BJ (cell line): ENCODE measurements around the gene PIP5KL1. TPM values are rescaled to one million over a fixed set of nuclear protein-coding genes. Genes with fewer than 3 reads are reported as not detected.

ENCODE experiments used
- CTCF ChIA-PET: fragments of 350-600 bp; formaldehyde crosslinking; extraction: SDS; loops from one replicate; lab custom pipeline; 2021; ENCODE audit warnings: antibody characterized with exemption, inconsistent platforms; lab: Yijun Ruan, JAX
- POLR2A ChIA-PET: fragments of 300-600 bp; sonication (Branson Sonifier 250); formaldehyde crosslinking; extraction: SDS; loops from one replicate; lab custom pipeline; 2021; ENCODE audit warnings: antibody characterized with exemption; lab: Charles Lee
- DNase-seq: peaks from one replicate; pipeline ENCODE4 v3.0.0-alpha.2; 2011; ENCODE audit warnings: low read depth
- H3K27me3 ChIP-seq: 2 replicates; pipeline ENCODE4 v1.6.0; 2011; ENCODE audit warnings: low read length; ENCODE audit not compliant: control insufficient read depth, insufficient read depth
- H3K36me3 ChIP-seq: 2 replicates; pipeline ENCODE4 v1.5.1; 2011; ENCODE audit warnings: low read length; ENCODE audit not compliant: control insufficient read depth, insufficient read depth
- H3K4me3 ChIP-seq: 2 replicates; pipeline ENCODE4 v1.5.1; 2011; ENCODE audit warnings: low read depth, mild to moderate bottlenecking, control low read depth, low read length
- polyA plus RNA-seq: library from polyadenylated mRNA; depleted of rRNA; stranded (reverse); fragments of >200 nt; gene quantifications from 2 replicates; pipeline ENCODE4 v1.2.3, GENCODE V29; 2011
- TF ChIP-seq, protein P1 (sequence below): IDR thresholded peaks from 2 replicates; pipeline ENCODE4 v1.5.1; 2011; ENCODE audit warnings: low read depth, mild to moderate bottlenecking, control low read depth, inconsistent platforms, low read length, moderate library complexity; ENCODE audit not compliant: insufficient read depth

Gene PIP5KL1
- polyA plus RNA-seq, 1 experiment = 2.3 TPM

DNA sequence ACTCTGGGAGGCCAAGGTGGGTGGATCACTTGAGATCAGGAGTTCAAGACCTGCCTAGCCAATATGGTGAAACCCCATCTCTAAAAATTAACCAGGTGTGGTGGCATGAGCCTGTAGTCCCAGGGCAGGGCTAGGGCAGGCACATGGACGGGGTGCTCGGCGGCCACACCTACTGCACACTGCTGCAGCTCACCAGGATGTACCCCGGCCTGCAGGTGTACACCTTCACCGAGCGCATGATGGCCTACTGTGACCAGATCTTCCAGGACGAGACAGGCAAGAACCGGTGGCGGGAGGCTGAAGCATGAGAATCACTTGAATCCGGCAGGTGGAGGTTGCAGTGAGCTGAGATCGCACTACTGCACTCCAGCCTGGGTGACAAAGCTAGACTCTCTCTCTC lies 16.9 kb downstream of the PIP5KL1 start:
- peaks cover 13% of the 10 kb centered on the region for H3K36me3 ChIP-seq
- ChIA-PET CTCF (interaction anchor here (0.6 to 2.7 kb wide), 3 partner anchors 29 to 179 kb away, joined by 4 to 12 read pairs (median 6); partner anchors contain the start of gene TOR2A), POLR2A (no interaction called here)
- no peak for DNase-seq
- TF ChIP-seq, protein P1, sequence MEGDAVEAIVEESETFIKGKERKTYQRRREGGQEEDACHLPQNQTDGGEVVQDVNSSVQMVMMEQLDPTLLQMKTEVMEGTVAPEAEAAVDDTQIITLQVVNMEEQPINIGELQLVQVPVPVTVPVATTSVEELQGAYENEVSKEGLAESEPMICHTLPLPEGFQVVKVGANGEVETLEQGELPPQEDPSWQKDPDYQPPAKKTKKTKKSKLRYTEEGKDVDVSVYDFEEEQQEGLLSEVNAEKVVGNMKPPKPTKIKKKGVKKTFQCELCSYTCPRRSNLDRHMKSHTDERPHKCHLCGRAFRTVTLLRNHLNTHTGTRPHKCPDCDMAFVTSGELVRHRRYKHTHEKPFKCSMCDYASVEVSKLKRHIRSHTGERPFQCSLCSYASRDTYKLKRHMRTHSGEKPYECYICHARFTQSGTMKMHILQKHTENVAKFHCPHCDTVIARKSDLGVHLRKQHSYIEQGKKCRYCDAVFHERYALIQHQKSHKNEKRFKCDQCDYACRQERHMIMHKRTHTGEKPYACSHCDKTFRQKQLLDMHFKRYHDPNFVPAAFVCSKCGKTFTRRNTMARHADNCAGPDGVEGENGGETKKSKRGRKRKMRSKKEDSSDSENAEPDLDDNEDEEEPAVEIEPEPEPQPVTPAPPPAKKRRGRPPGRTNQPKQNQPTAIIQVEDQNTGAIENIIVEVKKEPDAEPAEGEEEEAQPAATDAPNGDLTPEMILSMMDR = no peak
- H3K4me3 ChIP-seq = no peak overlapping the region
- no peaks in the 10 kb centered on the region for H3K27me3 ChIP-seq

DNA sequence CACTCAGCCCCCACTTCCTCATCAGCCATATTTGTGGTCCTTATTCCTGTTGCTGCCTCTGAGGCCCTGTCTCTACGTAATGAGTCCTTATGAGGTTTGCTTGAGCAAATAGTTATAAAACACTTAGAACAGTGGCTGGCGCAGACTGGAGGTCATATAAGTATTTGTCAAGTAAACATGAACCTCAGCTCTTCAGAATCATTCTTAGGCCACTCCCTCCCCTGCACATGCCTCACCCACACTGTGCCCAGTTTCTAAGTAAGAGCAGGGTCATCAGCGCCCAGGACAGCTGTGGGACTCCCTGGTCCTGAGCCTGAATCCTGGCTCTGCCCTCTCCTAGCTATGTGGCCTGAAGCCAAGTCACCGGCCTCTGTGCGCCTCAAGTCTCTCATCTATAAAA lies 17.7 kb downstream of the PIP5KL1 start:
- TF ChIP-seq, protein P1 = no peak
- no peaks in the 10 kb centered on the region for H3K27me3 ChIP-seq
- CTCF ChIA-PET = interaction anchor here (1.2 to 2.7 kb wide), 3 partner anchors 14 to 178 kb away, joined by 3 to 12 read pairs (median 6); partner anchors contain the start of gene TOR2A
- POLR2A ChIA-PET = no interaction called here
- peaks cover 14% of the 10 kb centered on the region for H3K36me3 ChIP-seq
- no peak for DNase-seq
- no peak overlapping the region for H3K4me3 ChIP-seq

DNA sequence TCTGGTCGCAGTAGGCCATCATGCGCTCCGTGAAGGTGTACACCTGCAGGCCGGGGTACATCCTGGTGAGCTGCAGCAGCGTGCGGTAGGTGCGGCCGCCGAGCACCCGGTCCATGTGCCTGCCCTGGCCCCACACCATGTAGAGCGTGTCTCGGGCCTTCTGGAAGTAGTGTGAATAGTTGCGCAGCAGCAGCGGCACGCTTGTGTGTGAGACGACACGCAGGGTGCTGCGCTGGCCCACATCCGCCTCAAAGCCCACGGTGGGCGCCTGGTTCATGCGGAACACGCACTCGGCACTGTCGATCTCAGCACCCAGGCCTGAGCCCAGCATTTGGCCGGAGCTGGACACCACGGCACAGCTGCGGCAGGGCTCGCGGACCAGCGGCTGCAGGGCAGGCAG lies 18.3 kb downstream of the PIP5KL1 start:
- ChIA-PET CTCF (interaction anchor here (1.2 to 1.9 kb wide), 2 partner anchors 14 to 42 kb away, joined by 3 to 6 read pairs; no protein-coding TSS in a partner anchor), POLR2A (no interaction called here)
- Histone ChIP-seq H3K27me3 (no peaks in the 10 kb centered on the region), H3K4me3 (no peak overlapping the region), H3K36me3 (peaks cover 14% of the 10 kb centered on the region)
- no peak for DNase-seq
- TF ChIP-seq, protein P1 = no peak

DNA sequence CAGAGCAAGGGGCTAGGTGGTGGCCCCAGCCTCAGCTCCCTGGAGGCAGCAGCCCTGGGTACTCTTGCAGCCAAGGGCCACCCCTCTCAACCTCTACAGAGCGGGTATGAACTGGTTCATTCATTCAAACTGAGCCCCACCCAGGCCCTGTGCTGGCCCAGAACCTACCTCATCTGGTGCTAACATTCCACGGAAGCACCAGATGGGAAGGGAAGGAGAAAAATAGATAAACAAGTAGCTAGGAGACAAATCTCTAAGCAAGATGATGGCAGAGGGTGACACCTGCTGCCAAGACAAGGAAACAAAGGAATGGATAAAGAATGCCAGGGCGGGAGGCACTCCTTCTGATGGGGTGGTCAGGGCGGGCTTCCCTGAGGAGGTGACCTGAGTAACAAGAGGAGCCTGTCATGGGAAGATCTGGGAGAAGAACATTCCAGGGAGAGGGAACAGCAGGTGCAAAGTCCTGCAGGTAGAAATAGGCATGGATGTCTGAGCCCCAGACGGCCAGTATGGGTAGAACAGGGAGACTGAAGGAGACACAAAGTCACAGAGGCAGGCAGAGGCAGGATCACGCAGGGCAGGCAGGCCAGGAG lies 19.9 kb downstream of the PIP5KL1 start:
- Histone ChIP-seq H3K27me3 (no peaks in the 10 kb centered on the region), H3K4me3 (no peak overlapping the region), H3K36me3 (peaks cover 14% of the 10 kb centered on the region)
- DNase-seq = no peak
- ChIA-PET CTCF (interaction anchor here (0.6 to 2.0 kb wide), 9 partner anchors 9 to 790 kb away, joined by 3 to 4 read pairs (median 3); partner anchors contain the start of genes CDK9, ST6GALNAC6 and TOR2A), POLR2A (interaction anchor here (0.6 kb wide), 1 partner anchor 167 kb away, joined by 9 read pairs; no protein-coding TSS in a partner anchor)
- TF ChIP-seq, protein P1 = peak; percentile 32; the same call in 1 of the 2 replicates

DNA sequence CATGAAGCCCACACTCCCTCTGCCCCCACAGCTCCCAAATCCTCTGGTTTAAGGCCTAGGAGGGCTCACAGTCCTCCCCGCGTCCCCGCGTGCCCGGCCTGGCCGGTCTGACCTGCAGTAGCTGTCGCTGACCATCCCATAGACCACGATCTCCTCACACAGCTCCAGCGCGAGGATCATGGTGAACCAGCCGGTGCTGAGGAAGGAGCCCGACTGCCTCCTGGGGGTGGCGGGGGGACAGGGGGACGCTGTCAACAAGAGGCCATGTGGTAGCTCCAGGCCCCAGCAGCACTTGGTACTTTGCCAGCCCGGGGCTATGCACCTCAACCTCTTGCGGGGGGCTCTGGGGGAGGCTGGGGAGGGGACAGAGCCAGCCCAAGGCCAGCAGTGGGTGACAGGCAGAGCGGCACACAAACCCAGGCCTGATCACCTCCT lies 20.7 kb downstream of the PIP5KL1 start:
- peaks cover 14% of the 10 kb centered on the region for H3K36me3 ChIP-seq
- ChIA-PET CTCF (interaction anchor here (0.7 to 2.0 kb wide), 7 partner anchors 11 to 323 kb away, joined by 3 to 4 read pairs (median 3); partner anchors contain the start of genes CDK9, ST6GALNAC6 and TOR2A), POLR2A (no interaction called here)
- H3K4me3 ChIP-seq = no peak overlapping the region
- DNase-seq = no peak
- TF ChIP-seq, protein P1 = no peak
- H3K27me3 ChIP-seq = no peaks in the 10 kb centered on the region
